Measurements from ENCODE around the gene BAMBI.
"Not testable (repeated sequence)": the region's sequence is repeated elsewhere in the genome, so short reads cannot be mapped to it uniquely, and the experiment has no call there.

Gene BAMBI, protein sequence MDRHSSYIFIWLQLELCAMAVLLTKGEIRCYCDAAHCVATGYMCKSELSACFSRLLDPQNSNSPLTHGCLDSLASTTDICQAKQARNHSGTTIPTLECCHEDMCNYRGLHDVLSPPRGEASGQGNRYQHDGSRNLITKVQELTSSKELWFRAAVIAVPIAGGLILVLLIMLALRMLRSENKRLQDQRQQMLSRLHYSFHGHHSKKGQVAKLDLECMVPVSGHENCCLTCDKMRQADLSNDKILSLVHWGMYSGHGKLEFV

DNA sequence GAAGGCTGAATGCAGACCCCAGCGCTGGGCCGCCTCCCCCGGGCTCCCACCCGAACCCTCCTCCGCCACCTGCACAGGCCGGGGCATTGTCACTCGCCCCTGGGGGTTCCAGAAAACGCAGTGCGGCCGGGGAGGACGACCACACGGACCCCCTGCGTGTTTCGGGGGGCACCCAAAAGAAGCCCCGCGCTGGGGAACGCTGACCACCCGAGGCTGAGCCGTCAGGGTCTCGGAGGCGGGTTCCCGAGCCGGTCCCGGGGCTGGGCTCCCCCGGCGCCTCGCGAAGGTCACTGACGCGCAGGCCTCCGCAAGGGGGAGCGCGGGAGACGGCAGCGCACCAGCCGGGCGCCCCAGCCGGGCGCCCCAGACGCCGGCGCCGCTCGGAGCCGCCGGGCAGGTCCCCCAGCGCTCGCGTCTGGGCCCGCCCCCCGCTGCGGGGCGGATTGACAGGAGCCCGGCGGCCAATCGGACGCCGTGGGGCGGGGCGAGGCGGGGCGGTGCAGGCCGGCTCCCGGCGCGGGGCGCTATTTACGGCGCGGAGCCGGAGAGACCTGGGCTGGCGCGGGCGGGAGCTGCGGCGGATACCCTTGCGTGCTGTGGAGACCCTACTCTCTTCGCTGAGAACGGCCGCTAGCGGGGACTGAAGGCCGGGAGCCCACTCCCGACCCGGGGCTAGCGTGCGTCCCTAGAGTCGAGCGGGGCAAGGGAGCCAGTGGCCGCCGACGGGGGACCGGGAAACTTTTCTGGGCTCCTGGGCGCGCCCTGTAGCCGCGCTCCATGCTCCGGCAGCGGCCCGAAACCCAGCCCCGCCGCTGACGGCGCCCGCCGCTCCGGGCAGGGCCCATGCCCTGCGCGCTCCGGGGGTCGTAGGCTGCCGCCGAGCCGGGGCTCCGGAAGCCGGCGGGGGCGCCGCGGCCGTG lies at the start of gene BAMBI:
Gene BAMBI, plus strand, starts transcription at position 554 of the 920 bp plus-strand sequence. CDS start 377 bp downstream, outside the sequence.
- DNase-seq = peak; percentile 89

DNA sequence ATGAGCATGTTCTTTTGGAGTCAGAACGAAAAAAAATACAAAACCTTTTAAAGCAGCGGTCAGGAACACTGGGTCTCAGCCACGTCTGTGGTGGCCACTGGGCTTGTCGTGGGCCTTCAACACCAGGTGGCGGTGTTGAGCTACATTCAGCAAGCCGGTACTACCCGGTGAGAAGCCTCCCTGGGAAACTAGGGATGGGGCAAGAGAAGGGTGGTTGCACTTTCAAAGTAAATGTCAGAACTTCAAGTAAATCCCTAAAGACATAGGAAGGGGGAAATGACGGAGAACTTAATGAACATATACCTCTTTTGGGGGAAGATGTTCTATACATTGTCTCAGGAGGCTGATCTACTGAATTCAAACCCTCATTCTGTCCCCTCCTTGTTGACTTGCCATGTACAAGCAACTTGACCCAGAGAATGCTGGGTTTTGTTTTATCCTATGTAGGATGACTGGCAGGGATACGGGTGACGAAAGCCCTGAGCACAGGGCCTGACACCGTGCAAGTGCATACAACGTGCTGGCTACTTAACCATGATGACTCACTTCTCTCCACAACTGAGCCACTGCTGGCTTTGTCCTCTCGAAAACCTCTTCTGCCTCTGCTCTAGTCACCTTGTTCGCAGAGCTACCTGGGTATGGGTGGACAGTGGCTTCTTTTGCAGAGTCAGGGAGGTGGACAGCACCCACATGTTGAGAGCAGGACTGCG lies 49.0 kb upstream of the BAMBI start:
- peak; percentile 40 for DNase-seq

DNA sequence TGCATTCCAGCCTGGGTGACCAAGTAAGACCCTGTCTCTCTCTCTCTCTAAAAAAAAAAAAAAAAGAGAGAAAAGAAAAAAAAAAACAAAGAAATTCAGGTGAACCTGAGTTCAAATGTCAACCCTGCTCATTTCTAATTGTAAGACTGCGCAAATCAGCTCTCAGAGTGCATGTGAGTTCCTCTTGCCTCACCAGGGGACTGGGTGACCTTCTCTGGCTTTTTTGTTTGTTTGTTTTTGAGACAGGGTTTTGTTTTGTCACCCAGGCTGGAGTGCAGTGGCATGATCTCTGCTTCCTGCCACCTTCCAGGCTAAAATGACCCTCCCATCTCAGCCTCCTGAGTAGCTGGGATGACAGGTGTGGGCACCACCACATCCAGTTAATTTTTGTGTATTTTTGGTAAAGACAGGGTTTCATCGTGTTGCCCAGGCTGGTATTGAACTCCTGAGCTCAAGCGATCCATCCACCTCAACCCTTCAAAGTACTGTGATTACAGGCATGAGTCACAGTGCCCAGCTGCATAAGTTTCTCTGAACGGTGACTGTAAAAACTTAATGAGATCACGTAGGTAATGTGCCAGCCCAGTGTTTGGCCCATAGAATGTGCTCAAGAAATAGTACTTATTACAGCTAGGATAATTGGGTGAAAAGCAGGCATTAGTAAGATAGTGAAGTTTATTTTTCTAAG lies 45.3 kb upstream of the BAMBI start:
- no peak for DNase-seq

DNA sequence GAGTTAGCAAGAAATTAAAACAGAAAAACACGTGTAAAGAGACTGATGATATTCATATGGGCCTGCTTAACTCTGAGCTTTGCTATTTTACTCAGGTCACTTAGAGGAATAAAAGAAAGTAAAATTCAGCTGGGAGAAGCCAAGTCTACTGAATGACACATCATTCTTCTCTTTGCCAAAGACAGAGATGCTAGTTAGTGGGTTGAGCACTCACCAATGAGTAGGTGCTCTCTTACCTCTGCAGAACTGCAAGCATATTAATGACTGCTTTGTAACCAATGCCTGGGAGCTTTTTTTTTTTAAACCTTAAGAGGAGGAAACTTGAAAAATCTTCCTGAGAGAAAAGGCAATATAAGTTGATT lies 44.8 kb upstream of the BAMBI start:
- no peak for DNase-seq

DNA sequence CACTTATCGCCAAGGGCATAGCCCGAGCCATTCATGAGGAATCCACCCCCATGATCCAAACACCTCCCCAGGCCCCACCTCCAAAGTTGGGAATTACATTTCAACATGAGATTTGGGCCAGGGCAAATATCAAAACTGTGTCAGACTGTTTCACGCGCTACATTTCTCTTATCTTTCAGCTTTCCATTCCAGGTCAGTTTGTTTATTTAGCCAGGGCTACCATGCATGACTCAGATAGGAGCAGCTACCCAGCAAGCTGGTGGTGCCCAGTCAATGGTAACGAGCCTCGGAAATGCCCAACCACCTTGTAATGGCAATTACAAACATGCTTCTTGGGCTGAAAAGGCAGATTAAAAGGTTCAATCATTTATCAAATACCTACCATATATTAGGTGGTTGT lies 43.6 kb upstream of the BAMBI start:
- no peak for DNase-seq

DNA sequence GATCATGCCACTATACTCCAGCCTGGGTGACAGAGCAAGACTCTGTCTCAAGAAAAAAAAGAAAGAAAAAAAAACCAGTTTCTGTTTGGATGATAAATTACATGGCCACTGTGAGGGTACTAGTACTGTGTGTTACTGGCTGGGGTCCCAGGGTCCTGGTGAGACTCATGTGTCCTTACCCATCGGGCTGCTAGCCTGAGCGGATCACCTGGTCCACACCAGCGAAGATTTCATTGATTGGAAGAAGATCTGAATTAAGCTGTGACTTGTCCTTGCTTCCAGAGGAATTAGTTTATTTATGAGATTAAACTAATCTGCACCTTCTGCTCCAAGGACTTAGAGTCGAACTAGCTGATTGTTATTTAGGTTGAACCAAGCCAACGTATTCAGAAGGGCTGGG lies 40.0 kb upstream of the BAMBI start:
- no peak for DNase-seq

DNA sequence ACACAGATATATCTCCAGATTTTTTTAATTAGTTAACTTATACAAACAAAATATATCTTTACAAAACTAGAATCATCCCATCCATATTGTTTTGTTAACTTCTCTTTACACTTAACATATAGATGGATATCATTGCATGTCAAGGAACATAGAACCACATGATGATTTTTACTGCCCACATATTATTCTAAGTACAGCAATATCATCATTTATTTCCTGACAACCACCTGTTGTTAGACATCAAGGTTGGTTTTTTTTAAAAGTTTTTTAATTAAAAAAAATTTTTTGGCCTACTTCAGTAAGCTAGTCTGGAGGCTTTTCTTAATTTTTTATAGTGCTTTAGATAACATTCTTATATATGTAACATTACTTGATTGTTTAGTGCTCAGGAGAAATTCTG lies 38.9 kb upstream of the BAMBI start:
- no peak for DNase-seq

DNA sequence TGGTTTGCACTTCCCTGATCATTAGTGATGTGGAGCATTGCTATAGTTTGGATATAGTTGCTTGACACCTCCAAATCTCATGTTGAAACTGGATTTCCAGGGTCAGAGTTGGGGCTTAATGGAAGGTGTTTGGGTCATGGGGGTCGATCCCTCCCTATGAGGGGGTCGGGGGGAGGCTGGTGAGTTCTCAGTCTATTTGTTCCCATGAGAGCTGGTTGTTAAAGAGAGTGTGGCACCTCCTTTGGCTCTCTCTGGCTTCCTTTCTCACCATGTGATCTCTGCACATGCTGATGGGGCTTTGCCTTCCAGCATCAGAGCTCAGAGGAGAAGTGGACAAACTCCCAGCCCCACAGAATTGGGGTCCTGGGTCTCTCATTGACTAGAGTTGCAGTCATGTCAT lies 36.8 kb upstream of the BAMBI start:
- no peak for DNase-seq

DNA sequence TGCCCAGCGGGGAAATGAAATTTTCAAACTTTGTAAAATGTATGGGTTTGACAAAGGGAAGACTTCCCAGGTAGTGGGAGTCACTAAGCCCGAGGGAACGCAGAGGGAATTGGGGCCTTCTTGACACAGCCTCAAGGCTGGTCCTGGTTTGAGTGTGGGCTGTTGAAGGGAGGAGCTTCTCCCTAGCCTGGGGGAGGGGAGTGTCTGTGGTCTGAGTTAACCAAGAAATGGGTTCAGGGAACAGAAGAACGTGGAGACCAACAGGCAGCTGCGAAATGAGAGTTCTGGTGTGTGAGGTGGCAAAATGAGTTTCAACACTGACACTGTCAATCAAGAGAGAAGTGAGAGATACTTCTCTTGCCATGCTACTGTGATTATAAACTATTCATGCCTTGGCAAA lies 32.7 kb upstream of the BAMBI start:
- DNase-seq = no peak

DNA sequence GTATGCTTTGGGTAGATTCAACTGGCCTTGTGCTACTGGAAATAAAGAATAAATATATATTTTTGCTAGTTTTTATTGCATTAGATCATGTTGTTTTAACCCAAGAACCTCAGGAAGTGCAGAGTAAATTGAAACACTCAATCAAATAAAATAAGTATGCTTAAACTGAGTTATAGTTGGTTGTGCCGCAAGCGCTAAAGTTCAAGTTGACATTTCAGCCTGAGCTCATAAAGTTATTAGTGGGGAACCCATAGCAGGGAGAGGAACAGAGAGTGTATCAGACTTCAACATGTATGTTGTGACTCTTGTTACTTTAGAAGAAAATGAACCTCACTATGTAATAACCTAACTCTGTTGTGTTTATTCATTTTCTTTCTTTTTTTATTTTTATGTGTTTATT lies 25.2 kb upstream of the BAMBI start:
- DNase-seq = no peak

DNA sequence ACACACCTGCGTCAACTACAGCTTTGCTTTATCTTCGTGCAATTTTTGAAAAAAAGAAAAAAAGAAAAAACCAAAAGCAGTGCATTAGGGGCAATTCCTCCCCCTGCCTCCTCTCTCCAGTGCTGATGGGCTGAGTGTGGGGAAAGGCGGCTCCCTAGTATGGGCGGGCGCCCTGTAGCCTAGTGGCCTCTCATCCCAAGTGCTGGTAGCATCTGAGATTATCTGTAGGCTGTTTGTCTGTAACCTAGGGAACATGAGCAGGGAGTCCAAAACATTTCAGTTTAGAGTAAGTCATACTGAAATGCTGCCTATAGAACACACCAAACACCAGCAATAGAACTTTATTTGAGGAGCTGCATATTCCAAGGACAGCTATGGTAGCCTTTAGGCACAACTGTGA lies 24.6 kb upstream of the BAMBI start:
- DNase-seq = no peak

DNA sequence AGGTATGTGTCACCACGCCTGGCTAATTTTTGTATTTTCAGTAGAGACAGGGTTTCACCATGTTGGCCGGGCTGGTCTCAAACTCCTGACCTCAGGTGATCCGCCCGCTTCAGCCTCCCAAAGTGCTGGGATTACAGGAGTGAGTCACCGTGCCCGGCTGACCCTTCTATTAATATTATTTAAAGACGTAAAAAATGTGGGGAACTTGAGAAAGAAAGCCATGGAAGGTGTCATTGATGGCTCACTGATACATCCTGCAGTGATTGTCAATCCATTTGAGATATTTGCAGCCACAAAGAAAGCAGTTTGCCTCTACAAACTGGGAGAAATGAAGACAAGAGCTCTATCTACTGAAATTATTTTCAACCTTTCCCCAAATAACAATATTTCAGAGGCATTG lies 18.5 kb upstream of the BAMBI start:
- not testable (repeated sequence) for DNase-seq

DNA sequence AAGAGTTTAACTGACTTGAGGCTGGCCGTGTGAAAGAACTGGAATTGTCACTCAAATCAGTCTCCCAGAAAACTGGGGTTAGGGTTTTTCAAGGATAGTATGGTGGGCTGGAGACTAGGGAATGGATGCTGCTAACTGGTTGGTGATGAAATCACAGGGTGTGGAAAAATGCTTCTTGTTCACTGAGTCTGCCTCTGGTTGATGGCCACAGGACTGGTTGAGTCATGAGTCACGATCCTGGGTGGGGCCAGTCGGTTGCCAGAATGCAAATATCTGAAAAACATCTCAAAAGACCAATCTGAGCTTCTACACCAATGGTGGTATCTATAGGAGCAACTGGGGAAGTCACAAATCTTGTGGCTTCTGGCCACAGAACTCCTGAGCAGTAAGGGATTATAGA lies 16.3 kb upstream of the BAMBI start:
- no peak for DNase-seq

DNA sequence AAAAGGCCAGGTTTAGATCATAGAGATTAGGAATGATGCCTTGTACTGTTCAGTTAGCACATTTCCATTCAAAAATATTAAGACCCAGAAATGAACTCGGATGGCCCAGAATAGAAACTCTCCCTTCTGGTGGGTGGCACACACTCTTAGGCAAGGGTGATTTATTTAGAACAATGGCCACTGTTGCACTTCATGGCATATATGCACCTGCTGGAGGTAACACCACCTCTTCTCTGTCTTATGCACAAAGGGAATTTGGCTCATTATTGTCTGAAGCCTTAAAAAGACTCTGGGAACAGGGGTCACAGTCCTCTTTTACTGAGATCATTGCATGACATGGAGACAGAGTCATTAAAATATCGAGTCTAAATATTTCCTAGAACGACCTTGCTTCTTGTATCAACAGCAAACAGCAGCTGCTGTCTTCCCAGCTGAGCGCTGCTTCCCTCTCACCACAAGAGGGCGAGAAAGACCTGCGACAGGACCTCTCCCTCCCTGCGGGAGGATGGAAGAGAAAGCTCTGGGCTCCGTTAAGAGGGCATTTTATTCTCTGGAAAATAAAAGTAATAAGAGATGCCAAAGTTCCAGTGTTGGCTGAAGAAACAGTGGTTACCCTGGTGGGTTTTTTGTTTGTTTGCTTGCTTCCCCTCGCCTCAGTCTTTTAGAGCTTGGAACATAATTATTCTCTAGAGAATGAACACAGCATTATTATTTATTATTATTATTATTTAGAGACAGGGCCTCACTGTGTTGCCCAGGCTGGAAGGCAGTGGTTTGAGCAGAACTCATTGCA lies 13.5 kb upstream of the BAMBI start:
- peak; percentile 74 for DNase-seq

DNA sequence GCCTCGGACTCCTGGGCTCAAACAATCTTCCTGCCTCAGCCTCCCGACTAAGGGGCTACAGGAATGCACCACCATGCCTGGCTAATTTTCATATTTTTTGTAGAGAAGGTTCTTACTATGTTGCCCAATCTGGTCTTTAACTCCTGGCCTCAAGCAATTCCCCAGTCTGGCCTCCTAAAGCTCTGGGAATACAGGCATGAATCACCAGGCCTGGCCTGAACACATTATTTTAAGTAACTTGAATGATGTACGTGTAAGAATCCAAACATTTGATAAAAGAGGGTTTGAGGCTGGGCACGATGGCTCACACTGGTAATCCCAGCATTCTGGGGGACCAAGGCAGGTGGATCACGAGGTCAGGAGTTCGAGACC lies 13.0 kb upstream of the BAMBI start:
- DNase-seq = no peak

DNA sequence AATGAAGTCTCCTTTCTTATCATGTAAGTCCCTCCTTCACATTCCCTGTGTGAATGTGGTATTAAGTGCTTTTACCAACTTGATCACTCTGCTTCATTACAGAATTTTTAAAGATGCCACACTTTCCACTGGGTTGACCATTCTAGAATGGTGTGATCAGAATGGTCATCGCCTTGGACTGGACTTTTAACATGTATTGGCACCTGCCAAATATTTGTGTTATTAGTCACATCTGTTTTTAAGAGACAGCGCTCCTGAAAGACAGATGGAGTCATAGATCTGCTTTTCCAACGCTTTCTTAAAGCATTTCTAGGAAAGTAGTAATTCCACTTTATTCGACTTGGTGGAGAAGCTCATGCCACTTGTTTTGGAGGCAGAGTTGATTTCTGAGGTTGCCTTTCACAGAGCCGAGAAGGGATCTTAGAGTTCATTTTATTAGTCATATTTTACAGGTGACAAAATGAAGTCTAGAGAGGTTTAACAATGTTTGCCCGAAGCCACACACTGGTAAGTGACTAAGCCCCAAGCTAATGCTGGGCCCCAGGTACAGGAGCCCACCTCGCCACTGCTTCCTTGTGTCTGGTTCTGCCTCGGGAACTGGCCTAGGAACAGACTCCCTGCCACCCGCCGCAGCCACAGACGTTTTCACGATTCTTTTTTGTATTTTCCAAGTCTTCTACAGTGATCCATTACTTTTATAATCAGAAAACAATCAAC lies 10.4 kb upstream of the BAMBI start:
- no peak for DNase-seq

DNA sequence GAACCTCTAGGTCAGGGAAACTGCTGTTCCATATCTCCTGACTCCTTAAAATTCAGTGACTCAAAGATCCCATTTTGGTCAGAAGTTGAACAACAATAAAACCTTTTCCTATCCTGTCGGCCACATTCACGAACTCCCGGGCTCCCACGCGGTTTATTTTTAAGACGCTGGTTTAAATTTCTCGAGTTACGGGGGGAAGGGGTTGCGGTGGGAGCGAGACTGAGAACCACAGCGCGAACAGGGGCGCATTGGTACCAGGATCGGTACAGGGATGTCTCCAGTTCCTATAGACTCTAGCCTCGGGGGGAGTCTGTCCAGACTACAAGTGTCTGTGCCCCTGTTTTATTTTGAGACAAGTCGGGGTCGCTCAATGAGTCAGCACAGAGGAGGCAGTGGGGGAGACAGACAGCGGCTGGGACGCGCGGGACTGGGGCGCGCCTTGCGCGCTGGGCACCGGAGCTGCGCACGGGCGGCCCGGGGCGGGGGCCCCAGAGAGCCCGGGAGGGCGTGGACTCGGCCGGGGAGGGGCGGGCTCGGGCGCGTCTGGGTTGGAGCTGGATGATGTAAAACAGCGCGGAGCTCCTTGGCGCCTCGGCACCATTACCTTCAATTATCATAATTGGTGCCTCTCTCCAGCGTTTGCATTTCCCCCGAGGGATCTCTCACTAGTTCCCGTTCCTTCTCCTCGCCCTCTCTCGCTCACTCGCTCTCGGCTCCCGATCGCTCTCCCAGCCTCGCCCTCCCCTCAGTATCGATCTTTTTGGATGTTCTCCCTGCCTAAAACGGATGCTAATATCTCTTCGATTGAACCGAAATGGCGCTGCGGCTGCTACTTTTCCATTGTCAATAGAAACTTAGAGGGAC lies 8.7 kb upstream of the BAMBI start:
- peak; percentile 92 for DNase-seq

DNA sequence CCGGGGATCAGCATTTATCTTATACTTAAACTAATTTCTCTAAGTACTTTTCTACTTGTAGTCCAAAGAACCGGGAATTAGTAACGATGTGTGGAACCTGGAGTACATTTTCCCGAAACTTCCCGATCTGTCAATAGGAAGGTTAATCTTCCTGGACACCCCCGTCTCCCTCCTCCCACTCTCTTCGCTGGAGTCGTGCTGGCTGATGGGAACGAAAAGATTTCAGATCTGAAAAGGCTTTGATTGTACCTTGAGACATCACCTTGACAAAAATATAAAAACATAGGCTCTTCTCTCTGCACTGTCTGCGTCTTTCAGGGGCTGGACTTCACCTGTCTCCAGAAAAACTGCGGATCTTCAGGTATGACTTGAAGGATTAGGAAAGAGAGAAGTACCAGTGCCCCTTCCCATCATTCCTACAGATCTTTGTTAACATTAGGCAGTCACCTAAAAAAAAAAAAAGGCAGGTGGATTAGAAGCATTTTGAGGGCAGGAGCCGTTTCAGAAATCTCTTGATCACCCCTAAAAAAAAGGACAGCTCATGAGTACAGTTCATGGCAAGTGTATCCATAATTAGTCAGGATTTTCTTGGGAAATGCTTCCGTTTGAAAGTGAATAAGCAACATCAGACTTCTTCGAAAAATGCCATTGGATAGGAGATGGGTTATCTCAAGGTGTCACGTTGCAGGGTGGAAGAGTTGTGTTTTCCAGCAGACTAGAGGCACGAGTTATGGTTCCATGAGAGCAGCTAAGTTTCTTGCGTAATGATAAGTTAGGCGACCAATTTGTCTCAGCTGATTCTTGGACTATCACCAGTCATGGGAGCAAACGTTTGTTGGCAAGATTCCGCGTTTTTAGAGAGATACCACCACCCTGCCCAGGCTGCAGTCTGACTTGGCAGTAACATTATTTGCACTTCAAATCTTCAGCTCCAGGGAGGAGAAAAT lies 7.8 kb upstream of the BAMBI start:
- DNase-seq = no peak

DNA sequence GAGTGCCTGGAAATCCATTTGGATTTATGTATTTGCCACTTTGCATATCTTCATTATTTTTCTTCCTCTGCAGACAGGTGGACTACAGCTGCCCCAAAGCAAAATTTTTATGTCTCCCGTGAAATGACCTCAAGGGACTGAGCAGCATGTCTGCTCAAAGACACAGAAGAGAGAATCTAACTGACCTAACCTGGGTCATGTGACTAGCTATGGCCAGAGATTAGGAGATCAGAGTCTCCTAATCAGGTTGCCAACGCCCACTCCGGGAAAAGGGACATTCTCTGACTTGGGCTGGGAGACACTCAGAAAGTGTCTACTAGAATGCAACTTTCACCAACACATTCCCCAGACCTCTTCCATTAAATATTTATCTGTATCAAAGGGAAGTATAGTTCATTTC lies 2.5 kb upstream of the BAMBI start:
- no peak for DNase-seq

Data from NCI-H1048 (cell line).